CD4-positive, alpha-beta T cell treated with Interleukin-10 for 1 hour (primary cell): Measurements from ENCODE around the gene DUS1L.

ENCODE experiments used
- DNase-seq: peaks from one replicate; pipeline ENCODE4 v3.0.0-alpha.2; 2020

Gene DUS1L

GRCh38 chr17:82022310-82022980 is 43.2 kb downstream of the DUS1L start, which contains the start of gene CENPX:
TSS of gene CENPX (minus strand) at chr17:82022878. CDS start at chr17:82022861, 17 bp downstream.
- no peak for DNase-seq

DNA sequence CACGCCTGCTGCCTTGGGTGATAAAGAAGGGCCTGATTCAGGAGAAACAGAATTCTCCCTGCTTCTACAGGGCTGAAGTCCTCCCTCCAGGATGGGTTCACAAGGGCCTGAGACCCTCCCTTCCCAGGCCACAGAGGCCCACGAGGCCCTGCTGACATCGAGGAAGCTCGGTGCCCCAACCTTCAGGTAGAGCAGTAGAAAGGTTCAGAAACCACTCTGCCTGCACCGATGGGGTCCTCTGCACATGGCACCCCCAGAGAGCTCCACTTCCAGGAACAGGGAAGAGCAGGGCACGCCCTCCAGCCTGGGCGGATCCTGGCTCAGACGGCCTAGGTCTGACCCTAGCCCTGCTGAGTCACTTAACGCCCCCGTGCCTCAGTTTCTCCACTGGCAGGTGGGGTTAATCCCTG is 43.7 kb downstream of the DUS1L start:
- DNase-seq: no peak

- peak; percentile 66 for DNase-seq
These were observed 44.3 kb downstream of the DUS1L start for GRCh38 chr17:82021107-82021899.

DNA sequence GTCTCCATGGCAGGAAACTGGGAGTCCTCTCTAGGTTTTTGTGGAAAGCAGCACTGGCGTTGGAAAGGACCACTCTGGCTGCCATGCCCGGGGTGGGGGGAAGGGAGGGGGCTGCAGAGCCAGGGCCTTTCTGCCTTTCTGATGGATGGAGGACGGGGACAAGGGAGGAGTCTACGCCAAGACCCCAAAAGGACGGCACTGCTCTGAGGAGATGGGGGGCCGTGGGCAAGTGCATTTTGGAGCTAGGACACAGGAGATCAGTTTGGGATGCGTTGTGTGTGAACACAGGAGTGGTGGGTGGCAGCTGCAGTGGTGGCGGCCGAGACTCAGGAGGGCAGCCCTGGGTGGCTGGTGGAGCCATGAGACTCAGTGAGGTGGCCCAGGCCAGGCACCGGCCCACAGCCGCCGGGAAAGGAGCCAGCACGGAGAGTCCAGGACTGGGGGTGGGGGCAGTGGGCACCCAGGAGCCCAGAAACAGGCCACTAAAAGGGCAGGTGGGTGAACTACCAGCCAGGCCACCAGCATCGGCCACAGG is 45.0 kb downstream of the DUS1L start:
- no peak for DNase-seq

DNA sequence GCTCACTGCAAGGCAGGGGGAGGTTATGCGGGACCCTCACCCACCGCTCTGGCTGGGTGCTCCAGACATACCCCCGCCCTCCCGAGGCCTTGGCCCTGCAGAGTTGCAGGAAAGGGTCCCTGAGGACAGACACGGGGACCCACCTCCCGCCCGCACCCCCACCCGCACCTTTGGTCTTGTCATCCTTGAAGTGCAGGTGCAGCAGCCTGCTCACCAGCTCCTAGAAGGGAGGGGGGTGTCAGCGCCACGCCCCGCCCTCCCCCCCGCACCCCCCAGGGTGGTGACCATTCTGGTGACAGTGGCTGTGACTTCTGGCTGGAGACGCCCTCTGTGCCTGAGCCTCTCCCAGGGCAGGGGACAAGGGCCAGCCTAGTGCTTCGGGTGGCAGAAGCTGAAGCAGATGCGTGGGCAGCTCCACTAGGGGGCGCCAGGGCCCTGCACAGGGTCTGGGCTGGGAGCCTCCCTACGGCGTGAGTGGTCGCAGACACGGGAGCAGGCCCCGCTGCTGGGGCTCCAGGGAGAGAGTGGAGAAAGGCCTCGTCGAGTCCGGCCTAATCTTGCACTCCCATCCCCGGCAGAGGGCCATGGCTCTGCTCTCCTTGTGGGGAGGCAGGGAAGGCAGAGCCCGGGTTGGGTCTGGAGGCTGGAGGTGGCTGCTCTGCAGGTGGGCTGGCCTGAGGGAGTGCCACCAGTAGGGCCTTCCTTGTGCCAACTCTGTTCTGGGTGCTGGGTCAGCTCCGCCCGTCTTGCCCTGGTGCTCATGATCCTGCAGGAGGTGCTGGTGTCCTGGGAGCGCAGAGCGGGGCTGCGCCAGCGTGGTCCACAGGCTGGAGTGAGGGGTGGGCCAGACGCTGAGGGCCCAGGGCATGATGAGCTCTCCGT is 45.7 kb downstream of the DUS1L start:
- DNase-seq: peak; percentile 58

DNA sequence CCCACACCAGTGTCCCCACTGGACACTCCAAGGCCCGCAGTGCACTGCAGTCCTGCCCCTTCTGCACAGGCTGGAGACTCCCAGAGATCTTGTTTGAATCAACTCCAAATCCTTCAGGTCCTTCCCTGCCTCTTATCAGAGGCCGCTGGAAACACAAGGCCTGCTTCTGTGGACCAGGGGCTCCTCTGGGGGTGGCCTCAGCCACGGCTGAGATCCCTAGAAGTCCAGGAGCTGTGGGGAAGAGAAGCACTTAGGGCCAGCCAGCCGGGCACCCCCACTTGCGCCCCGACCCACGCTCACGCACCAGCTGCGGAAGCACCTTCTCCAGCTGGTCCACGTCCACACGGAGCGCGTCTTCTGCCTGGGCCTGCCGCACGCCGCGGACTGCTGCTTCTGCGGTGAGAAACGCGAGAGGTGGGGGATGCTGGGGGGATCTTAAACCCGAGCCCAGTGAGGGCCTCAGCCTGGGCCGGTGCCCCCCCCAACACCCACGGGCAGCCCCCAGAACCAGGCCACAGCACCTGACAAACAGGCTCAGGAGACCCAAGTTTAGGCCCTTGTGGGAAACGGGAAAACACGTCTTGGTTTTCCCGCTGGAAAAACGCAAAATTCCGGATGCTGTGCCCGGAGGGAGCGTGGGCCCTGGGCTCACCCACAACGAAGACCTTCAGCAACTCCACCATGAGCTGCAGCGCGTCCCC is 46.5 kb downstream of the DUS1L start:
- DNase-seq: no peak

GRCh38 chr17:82018152-82018988 is 47.2 kb downstream of the DUS1L start:
- no peak for DNase-seq

DNA sequence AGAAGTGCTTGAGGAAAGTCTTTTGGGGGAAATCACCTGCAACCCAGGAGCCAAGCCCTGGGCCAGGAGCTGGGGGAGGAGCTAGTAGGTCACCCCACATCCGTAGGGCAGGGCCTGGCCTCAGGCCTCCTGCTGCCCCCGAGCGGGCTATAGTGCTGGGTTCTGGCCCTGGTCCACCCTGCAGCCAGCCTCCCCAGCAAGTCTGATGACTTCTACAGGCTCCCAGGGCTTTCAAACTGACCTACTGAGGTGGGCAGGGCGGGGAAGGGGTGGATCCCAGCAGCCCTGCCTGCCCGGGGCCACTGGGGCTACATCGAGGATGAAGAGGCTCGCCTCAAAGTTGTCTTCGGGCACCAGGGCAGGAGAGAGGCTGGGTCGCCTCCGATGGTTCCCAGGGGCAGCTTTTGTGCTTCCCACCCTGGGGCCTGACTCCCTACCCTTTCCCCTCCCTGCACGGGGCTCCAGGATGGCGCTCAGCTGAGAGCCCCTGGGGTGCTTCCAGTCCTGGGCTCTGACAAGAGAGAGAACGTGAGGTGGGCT is 47.9 kb downstream of the DUS1L start:
- no peak for DNase-seq

- no peak for DNase-seq
These were observed 48.6 kb downstream of the DUS1L start for GRCh38 chr17:82016875-82017459.

DNA sequence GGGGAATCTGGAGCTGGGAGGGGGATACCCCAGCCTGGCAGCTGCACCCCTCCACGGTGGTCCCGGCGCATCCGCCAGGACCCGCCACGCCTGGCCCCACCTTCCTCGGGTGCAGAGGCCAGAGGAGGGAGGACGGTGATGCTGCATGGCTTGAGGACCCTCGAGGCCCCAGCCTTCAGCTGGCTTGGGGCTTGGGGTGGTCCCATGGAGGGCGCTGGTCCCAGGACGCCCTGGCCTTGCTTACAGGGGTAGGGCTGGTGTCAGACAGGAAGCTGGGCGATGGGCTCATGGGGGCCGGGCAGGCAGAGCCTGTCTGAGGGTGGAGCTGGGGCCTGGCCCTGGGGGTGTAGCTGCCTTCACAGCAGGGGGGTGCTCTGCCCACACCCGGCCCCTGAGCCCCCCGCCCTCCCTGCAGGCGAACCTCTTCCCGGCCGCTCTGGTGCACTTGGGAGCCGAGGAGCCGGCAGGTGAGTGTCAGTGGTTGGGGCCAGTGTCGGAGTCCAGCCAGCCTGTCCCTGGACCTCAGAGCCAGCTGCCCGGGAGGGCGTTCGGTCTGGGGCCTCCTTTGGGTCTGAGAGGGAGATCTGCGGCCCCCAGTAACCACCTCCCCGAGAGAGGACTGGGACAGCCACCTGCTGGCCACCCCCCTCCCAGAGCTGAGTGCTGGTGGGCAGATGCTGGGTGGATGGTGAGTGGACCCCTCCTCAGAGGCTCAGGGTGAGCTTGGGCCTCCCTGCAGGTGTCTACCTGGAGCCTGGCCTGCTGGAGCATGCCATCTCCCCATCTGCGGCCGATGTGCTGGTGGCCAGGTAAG is 49.3 kb downstream of the DUS1L start:
- no peak for DNase-seq

DNA sequence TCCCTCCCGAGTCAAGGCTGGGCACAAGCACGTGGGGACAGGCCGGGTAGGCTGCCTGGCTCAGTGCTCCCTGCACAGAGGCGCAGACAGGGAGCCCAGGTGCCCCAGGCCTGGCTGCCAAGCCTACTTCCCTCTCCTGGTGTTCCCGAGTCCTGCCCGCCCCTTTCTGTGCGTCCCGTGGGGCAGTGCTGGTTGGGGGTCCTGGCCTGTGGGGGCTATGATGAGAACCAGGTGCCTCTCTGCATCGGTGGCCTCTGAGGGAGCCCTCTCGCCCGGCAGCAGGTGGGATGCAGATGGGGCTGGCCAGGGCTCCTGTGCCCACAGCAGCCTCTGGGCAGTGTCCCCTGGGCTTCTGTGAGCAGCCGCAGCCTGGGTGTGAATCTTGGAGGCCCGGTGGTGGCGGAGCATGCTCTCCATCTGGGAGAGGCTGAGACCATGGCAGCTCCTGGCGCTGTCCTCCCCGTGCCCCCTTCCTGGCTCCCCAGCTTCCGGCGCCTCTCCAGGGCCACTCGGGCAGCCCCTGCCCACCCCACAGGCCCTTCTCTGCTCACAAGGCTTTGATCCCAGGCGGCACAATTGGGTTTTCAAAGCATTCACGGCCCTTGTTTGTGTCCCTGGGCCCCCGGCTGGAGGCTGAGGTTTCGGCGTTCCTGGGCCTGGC is 50.2 kb downstream of the DUS1L start:
- DNase-seq: no peak

DNA sequence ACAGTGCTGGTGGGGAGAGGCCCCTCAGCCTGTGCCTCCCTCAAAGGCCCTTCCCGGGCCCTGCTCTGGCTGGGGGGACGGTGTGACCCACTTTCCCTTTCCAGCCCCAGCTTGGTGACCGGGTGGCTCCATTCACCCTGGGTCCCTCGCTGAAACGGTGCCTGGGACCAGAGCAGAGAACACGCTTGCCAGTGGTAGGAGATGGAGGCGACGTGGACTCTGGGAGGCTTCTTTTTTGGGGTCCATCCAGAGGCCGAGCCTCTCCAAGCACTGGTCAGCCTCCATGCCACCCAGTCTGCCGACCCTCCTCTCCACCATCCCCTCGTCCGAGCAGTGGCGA is 50.7 kb downstream of the DUS1L start:
- DNase-seq: no peak

DNA sequence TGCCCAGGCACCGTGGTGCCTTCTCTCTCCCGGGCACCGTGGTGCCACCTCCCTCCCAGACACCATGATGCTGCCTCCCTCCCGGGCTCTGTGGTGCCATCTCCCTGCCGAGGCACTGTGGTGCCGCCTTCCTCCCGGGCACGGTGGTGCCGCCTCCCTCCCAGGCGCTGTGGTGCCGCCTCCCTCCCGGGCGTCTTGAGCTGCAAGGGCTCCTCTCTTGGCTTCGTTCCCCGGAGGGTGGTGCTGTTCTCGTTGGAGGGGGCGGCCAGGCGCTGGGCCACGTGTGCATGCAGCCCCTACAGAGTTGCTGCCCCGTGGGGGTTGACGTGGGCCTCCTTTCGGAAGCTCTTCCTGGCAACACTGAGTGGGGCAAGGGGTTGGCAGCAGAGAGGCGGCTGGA is 51.2 kb downstream of the DUS1L start:
- DNase-seq: no peak

- no peak for DNase-seq
These were observed 51.8 kb downstream of the DUS1L start for GRCh38 chr17:82013772-82014321.

DNA sequence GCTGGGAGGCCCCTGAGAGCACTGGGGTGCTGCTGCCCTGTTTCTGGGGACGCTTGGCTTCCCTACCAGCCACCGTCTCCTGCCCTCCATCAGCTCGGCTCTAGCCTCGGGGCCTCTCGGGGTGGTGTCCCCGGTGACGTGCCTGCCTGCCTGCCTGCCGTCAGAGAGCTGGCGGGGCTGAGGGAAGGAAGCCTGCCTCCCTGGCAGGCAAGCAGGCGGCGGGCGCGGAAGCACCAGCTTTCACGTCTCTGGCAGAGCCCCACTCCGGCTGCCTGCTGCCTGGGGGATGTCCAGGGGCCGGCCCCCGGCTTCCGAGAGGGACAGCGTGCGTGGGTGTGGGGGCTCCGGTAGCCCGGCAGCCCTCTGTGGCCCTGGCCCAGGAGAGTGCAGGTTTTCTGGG is 52.3 kb downstream of the DUS1L start:
- no peak for DNase-seq

DNA sequence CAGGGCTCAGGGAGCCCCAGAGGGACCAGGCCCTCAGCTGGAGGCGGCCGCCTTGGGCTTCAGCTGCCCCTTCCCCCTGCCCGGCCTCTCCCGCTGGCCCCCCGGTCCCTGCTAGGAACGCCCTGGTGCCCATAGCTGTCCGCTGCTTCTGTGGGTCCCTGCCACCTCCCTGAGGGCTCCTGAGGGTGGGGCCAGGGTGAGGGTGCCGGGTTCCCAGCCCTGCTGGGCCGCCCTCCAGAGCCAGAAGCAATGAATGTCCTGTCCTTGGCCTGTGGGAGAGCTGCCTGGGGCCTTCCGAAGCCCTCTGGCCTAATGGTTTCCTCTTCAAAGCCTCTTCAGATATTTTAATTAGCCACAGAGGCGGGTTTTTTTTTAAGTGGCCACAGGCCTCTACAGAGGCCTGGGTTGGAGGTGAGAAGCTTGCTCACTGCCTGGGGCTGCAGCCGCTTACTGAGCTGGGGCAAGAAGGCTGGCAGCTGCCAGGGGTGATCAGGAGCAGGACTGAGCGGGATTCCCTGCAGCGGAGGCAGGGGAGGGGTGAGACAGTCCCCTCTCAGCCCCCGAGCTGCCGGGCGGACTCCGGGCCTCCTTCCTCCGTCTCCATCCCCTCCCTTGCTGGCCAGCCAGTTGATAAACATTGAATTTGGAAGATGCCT is 52.8 kb downstream of the DUS1L start:
- no peak for DNase-seq

DNA sequence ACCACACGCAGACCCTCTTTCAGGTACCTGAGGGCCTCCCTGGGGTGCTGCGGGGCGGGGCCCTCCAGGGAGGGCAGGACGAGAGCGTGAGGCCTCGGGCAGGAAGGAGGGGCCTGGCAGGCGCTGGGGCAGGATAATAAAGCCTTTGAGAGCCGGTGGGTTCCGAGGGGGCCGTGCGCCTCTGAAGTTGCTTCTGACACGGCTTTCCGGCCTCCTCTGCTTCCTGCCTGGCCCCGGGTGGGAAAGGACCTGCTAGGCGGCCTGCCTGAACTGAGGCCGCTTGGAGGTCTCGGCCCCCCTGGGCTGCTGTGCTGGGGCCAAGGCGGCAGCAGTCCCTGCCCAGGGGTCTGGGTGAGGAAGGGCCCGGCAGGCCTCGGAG is 53.4 kb downstream of the DUS1L start:
- no peak for DNase-seq

- no peak for DNase-seq
These were observed 53.9 kb downstream of the DUS1L start for GRCh38 chr17:82011617-82012187.
